Measurements from ENCODE around the gene SPATS2L.

GRCh38 chr2:200467806-200468681 is 161.6 kb downstream of the SPATS2L start:
- TF ChIP-seq EZH2phosphoT487 (conservative IDR thresholded peaks at IDR 0.05; ENCODE audit: low read length), result no peak
- no peak for TF ChIP-seq CTCF (IDR thresholded peaks at IDR 0.05; ENCODE audit: insufficient read depth, low read length, poor library complexity, severe bottlenecking)
